ENCODE results near the gene TMEM120B. TPM values are rescaled to one million over a fixed set of nuclear protein-coding genes. Genes with fewer than 3 reads are reported as not detected.
"Not testable (repeated sequence)": the region's sequence is repeated elsewhere in the genome, so short reads cannot be mapped to it uniquely, and the experiment has no call there.

TMEM120B gene
- total RNA-seq, 2 experiments from 2014 or later, result 12.4 to 21.5 TPM

GRCh38 chr12:121713793-121714192, 1.2 kb downstream of the TMEM120B start:
- Histone ChIP-seq H3K36me3 (ENCODE audit: insufficient read depth, low read length) (peaks cover 8% of the 10 kb centered on the region; the same call in 1 of the 2 replicates), H2AFZ (ENCODE audit: low read length) (no peak overlapping the region), H3K9me2 (ENCODE audit: insufficient read depth, low read length) (no peaks in the 10 kb centered on the region), H3K27ac (ENCODE audit: low read depth, low read length, poor library complexity, severe bottlenecking) (no peak overlapping the region), H3K79me2 (ENCODE audit: insufficient read depth, low read depth, low read length) (peaks cover 15% of the 10 kb centered on the region; the same call in 1 of the 2 replicates), H3K4me2 (ENCODE audit: low read length) (peak overlapping the region; percentile 100), H3K9me3 (ENCODE audit: low read length) (no peaks in the 10 kb centered on the region), H4K20me1 (ENCODE audit: insufficient read depth, low read length) (no peaks in the 10 kb centered on the region; the same call in 1 of the 2 replicates), H3K4me1 (ENCODE audit: insufficient read depth, low read length, poor library complexity, severe bottlenecking) (peaks cover 32% of the 10 kb centered on the region), H3K4me3 (ENCODE audit: low read depth, low read length, poor library complexity, severe bottlenecking) (peak overlapping the region; percentile 85)
- DNase-seq (ENCODE audit: low spot score), result no peak
- CTCF ChIA-PET (ENCODE audit: unreplicated experiment), result interaction anchor here (0.6 to 1.3 kb wide), 5 partner anchors 10 to 1400 kb away, joined by 3 to 9 read pairs (median 5); no protein-coding TSS in a partner anchor
- intact Hi-C loops (cut with micrococcal nuclease; ENCODE audit: unreplicated experiment), result loop anchor here (5.0 kb wide), 1 partner anchor 79 kb away; the partner anchor contains the start of gene RHOF
- no peak for TF ChIP-seq EZH2phosphoT487 (IDR thresholded peaks at IDR 0.05; ENCODE audit: borderline replicate concordance, low read depth, low read length)
- TF ChIP-seq, protein P1, sequence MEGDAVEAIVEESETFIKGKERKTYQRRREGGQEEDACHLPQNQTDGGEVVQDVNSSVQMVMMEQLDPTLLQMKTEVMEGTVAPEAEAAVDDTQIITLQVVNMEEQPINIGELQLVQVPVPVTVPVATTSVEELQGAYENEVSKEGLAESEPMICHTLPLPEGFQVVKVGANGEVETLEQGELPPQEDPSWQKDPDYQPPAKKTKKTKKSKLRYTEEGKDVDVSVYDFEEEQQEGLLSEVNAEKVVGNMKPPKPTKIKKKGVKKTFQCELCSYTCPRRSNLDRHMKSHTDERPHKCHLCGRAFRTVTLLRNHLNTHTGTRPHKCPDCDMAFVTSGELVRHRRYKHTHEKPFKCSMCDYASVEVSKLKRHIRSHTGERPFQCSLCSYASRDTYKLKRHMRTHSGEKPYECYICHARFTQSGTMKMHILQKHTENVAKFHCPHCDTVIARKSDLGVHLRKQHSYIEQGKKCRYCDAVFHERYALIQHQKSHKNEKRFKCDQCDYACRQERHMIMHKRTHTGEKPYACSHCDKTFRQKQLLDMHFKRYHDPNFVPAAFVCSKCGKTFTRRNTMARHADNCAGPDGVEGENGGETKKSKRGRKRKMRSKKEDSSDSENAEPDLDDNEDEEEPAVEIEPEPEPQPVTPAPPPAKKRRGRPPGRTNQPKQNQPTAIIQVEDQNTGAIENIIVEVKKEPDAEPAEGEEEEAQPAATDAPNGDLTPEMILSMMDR (conservative IDR thresholded peaks at IDR 0.05; ENCODE audit: low read length), result no peak
- POLR2A ChIA-PET, result interaction anchor here (0.6 to 1.2 kb wide), 2 partner anchors 13 to 29 kb away, joined by 3 read pairs; no protein-coding TSS in a partner anchor
- BruUV-seq (replicated peaks), result no TSS peak

DNA sequence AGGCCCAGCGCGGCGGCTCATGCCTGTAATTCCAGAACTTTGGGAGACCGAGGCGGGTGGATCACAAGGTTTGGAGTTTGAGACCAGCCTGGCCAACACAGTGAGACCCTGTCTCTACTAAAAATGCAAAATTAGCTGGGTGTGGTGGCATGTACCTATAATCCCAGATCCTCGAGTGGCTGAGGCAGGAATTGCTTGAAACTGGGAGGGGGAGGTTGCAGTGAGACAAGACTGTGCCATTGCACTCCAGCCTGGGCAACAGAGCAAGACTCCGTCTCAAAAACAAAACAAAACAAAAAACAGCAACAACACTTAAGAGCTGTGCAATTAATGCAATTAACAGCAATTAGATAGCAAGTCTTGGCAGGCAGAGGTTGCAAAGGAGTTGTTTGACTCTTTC, 2.5 kb downstream of the TMEM120B start:
- H4K20me1 ChIP-seq (ENCODE audit: insufficient read depth, low read length); intact Hi-C loops (cut with micrococcal nuclease; ENCODE audit: unreplicated experiment); H3K36me3 ChIP-seq (ENCODE audit: insufficient read depth, low read length); DNase-seq (ENCODE audit: low spot score); H3K4me2 ChIP-seq (ENCODE audit: low read length); CTCF ChIA-PET (ENCODE audit: unreplicated experiment); H3K9me3 ChIP-seq (ENCODE audit: low read length); H3K27ac ChIP-seq (ENCODE audit: low read depth, low read length, poor library complexity, severe bottlenecking); POLR2A ChIA-PET; BruUV-seq (replicated peaks); H3K4me3 ChIP-seq (ENCODE audit: low read depth, low read length, poor library complexity, severe bottlenecking); H3K9me2 ChIP-seq (ENCODE audit: insufficient read depth, low read length); H2AFZ ChIP-seq (ENCODE audit: low read length): not testable (repeated sequence)
- Histone ChIP-seq H3K4me1 (ENCODE audit: insufficient read depth, low read length, poor library complexity, severe bottlenecking) (peaks cover 19% of the 10 kb centered on the region), H3K79me2 (ENCODE audit: insufficient read depth, low read depth, low read length) (peaks cover 15% of the 10 kb centered on the region; the same call in 1 of the 2 replicates)

- ChIA-PET CTCF (ENCODE audit: unreplicated experiment) (interaction anchor here (0.6 kb wide), 1 partner anchor 602 kb away, joined by 3 read pairs; no protein-coding TSS in a partner anchor), POLR2A (interaction anchor here (0.7 kb wide), 1 partner anchor 1178 kb away, joined by 3 read pairs; no protein-coding TSS in a partner anchor)
- Histone ChIP-seq H3K36me3 (ENCODE audit: insufficient read depth, low read length) (peaks cover 8% of the 10 kb centered on the region; the same call in 1 of the 2 replicates), H3K4me2 (ENCODE audit: low read length) (no peak overlapping the region), H3K79me2 (ENCODE audit: insufficient read depth, low read depth, low read length) (peaks cover 15% of the 10 kb centered on the region; the same call in 1 of the 2 replicates), H3K4me3 (ENCODE audit: low read depth, low read length, poor library complexity, severe bottlenecking) (no peak overlapping the region), H2AFZ (ENCODE audit: low read length) (no peak overlapping the region), H3K9me2 (ENCODE audit: insufficient read depth, low read length) (no peaks in the 10 kb centered on the region), H4K20me1 (ENCODE audit: insufficient read depth, low read length) (no peaks in the 10 kb centered on the region; the same call in 1 of the 2 replicates), H3K4me1 (ENCODE audit: insufficient read depth, low read length, poor library complexity, severe bottlenecking) (peaks cover 18% of the 10 kb centered on the region), H3K27ac (ENCODE audit: low read depth, low read length, poor library complexity, severe bottlenecking) (no peak overlapping the region), H3K9me3 (ENCODE audit: low read length) (no peaks in the 10 kb centered on the region)
- no TSS peak for BruUV-seq (replicated peaks)
- TF ChIP-seq, protein P1 (conservative IDR thresholded peaks at IDR 0.05; ENCODE audit: low read length), result no peak
- no peak for TF ChIP-seq EZH2phosphoT487 (IDR thresholded peaks at IDR 0.05; ENCODE audit: borderline replicate concordance, low read depth, low read length)
- DNase-seq (ENCODE audit: low spot score), result no peak
- intact Hi-C loops (cut with micrococcal nuclease; ENCODE audit: unreplicated experiment), result no loop called here
These were observed 3.4 kb downstream of the TMEM120B start for GRCh38 chr12:121715862-121716435.

Measured in OCI-LY7 (cell line).